Measurements from ENCODE around the gene TMEM140.

TMEM140 gene

GRCh38 chr7:135195968-135196629 lies 48.2 kb downstream of the TMEM140 start:
- no peak for DNase-seq

- DNase-seq, result no peak
Measured at GRCh38 chr7:135197343-135197742, 49.5 kb downstream of the TMEM140 start.

- DNase-seq, result no peak
Measured at GRCh38 chr7:135197906-135198655, 50.2 kb downstream of the TMEM140 start.

- no peak for DNase-seq
Measured at GRCh38 chr7:135199439-135199838, 51.6 kb downstream of the TMEM140 start.

- DNase-seq, result no peak
Measured at GRCh38 chr7:135200821-135201331, 53.0 kb downstream of the TMEM140 start.

GRCh38 chr7:135201350-135201749 lies 53.5 kb downstream of the TMEM140 start:
- no peak for DNase-seq

GRCh38 chr7:135204341-135204749 lies 56.5 kb downstream of the TMEM140 start:
- DNase-seq, result no peak

GRCh38 chr7:135204876-135205275 lies 57.0 kb downstream of the TMEM140 start:
- DNase-seq, result no peak

- no peak for DNase-seq
Measured at GRCh38 chr7:135205850-135206249, 58.0 kb downstream of the TMEM140 start.

GRCh38 chr7:135206941-135207391 lies 59.1 kb downstream of the TMEM140 start:
- no peak for DNase-seq

- no peak for DNase-seq
Measured at GRCh38 chr7:135207406-135208101, 59.7 kb downstream of the TMEM140 start.

- DNase-seq, result no peak
Measured at GRCh38 chr7:135208102-135208793, 60.4 kb downstream of the TMEM140 start.

- no peak for DNase-seq
Measured at GRCh38 chr7:135209225-135209834, 61.5 kb downstream of the TMEM140 start.

- DNase-seq, result peak in 1 of 14 donors; percentile 55
Measured at GRCh38 chr7:135210888-135211178, 63.0 kb downstream of the TMEM140 start.

- DNase-seq, result peak; percentile 54 to 97 (median 94)
Measured at GRCh38 chr7:135211179-135211945, 63.5 kb downstream of the TMEM140 start, which contains the start of gene WDR91. WDR91 (minus strand) TSS chr7:135211526; CDS start chr7:135211502, 24 bp downstream.

GRCh38 chr7:135211946-135212685 lies 64.2 kb downstream of the TMEM140 start:
- peak in 1 of 14 donors; percentile 60 for DNase-seq

GRCh38 chr7:135213831-135214230 lies 66.0 kb downstream of the TMEM140 start:
- DNase-seq, result no peak

GRCh38 chr7:135215180-135215579 lies 67.3 kb downstream of the TMEM140 start:
- DNase-seq, result no peak

GRCh38 chr7:135215698-135216097 lies 67.8 kb downstream of the TMEM140 start:
- DNase-seq, result no peak
